ENCODE measurements around the gene B4GALNT4. TPM values are rescaled to one million over a fixed set of nuclear protein-coding genes. Genes with fewer than 3 reads are reported as not detected.
"Not testable (repeated sequence)": the region's sequence is repeated elsewhere in the genome, so short reads cannot be mapped to it uniquely, and the experiment has no call there.

Gene B4GALNT4, protein sequence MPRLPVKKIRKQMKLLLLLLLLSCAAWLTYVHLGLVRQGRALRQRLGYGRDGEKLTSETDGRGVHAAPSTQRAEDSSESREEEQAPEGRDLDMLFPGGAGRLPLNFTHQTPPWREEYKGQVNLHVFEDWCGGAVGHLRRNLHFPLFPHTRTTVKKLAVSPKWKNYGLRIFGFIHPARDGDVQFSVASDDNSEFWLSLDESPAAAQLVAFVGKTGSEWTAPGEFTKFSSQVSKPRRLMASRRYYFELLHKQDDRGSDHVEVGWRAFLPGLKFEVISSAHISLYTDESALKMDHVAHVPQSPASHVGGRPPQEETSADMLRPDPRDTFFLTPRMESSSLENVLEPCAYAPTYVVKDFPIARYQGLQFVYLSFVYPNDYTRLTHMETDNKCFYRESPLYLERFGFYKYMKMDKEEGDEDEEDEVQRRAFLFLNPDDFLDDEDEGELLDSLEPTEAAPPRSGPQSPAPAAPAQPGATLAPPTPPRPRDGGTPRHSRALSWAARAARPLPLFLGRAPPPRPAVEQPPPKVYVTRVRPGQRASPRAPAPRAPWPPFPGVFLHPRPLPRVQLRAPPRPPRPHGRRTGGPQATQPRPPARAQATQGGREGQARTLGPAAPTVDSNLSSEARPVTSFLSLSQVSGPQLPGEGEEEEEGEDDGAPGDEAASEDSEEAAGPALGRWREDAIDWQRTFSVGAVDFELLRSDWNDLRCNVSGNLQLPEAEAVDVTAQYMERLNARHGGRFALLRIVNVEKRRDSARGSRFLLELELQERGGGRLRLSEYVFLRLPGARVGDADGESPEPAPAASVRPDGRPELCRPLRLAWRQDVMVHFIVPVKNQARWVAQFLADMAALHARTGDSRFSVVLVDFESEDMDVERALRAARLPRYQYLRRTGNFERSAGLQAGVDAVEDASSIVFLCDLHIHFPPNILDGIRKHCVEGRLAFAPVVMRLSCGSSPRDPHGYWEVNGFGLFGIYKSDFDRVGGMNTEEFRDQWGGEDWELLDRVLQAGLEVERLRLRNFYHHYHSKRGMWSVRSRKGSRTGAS
- total RNA-seq (1 to 10 TPM; 1.4 to 9.1 (median 2.7) TPM), polyA plus RNA-seq (1 to 10 TPM in 2 of 3 donors, not detected in 1; 7.6 to 7.8 TPM)

DNA sequence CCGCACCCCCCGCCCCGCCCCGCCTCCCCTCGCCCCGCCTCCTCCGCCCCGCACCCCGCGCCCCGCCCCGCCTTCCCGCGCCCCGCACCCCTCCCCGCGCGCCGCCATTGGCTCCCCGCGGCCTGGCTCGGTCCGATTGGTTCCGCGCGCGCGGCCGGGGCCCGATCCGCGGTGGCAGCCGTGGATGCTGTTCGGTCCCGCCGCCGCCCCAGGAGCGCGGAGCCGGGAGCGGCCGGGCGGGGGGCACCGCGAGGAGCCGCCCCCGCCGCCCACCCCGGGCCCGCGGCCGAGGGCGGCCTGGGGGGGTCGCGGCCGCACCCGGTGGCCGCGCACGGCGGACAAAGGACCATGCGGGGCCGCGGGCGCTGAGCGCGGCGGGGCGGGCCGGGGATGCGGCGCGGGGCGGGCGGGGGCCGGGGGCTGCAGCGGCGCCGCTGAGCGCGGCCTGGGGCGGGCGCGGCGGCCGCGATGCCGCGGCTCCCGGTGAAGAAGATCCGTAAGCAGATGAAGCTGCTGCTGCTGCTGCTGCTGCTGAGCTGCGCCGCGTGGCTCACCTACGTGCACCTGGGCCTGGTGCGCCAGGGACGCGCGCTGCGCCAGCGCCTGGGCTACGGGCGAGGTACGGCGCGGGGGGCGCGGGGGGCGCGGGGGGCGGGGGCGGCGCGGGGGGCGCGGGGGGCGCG, at the start of gene B4GALNT4:
B4GALNT4 (plus strand) TSS at position 164 of the 683 bp plus-strand sequence; CDS start at position 469, 305 bp downstream.
- intact Hi-C loops (cut with DNase I), result no loop called here
- Histone ChIP-seq H3K4me1 (peaks cover 0 to 13% (median 10%) of the 10 kb centered on the region in 4 donors), H3K4me3 (peak within 1 kb of the TSS in 3 of 4 donors; percentile 31 to 47 (median 40)), H3K36me3 (no peaks in the 10 kb centered on the region), H3K27ac (peak within 1 kb of the TSS in 1 of 4 donors; percentile 31), H3K9me3 (no peaks in the 10 kb centered on the region), H3K27me3 (peaks cover 16 to 43% (median 29%) of the 10 kb centered on the region in 3 donors)
- TF ChIP-seq, protein P1, sequence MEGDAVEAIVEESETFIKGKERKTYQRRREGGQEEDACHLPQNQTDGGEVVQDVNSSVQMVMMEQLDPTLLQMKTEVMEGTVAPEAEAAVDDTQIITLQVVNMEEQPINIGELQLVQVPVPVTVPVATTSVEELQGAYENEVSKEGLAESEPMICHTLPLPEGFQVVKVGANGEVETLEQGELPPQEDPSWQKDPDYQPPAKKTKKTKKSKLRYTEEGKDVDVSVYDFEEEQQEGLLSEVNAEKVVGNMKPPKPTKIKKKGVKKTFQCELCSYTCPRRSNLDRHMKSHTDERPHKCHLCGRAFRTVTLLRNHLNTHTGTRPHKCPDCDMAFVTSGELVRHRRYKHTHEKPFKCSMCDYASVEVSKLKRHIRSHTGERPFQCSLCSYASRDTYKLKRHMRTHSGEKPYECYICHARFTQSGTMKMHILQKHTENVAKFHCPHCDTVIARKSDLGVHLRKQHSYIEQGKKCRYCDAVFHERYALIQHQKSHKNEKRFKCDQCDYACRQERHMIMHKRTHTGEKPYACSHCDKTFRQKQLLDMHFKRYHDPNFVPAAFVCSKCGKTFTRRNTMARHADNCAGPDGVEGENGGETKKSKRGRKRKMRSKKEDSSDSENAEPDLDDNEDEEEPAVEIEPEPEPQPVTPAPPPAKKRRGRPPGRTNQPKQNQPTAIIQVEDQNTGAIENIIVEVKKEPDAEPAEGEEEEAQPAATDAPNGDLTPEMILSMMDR (IDR thresholded peaks at IDR 0.05), result no peak
- no peak for TF ChIP-seq EP300 (IDR thresholded peaks at IDR 0.05)
- no peak for TF ChIP-seq POLR2AphosphoS5 (IDR thresholded peaks at IDR 0.05)
- no peak for TF ChIP-seq POLR2A (IDR thresholded peaks at IDR 0.05)
- WGBS, 2 donors, result 1% methylated on average over 112 to 117 of the region's 118 CpGs
- no peak for DNase-seq

DNA sequence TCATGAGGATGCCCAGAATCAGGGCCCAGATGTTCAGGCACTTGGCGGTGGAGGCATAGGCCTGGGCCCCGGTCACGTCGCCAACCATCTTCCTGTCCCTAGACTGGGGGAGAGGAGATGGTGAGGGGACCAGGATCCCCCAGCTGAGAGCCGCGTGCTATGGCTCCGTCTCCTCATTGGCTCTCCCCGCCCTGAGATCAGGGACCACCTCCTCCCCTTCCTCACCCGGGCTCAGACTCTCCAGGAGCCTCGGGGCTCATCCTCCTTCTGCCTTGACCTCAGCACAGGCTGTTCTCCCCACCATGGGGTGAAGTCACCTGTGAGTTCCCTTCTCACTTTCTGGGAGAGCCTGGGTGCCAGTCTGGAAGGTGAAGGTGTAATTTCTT, 49.4 kb upstream of the B4GALNT4 start:
- Histone ChIP-seq H3K27me3 (peaks cover 5 to 19% (median 11%) of the 10 kb centered on the region in 3 donors), H3K4me1 (peaks cover 0 to 43% (median 23%) of the 10 kb centered on the region in 4 donors), H3K27ac (peak overlapping the region; percentile 98 to 100 (median 100)), H3K4me3 (peak overlapping the region; percentile 74 to 96 (median 92))
- intact Hi-C loops (cut with DNase I); H3K9me3 ChIP-seq; H3K36me3 ChIP-seq: not testable (repeated sequence)
- WGBS, 2 donors, result 10 to 29% methylated on average over 10 of the region's 10 CpGs
- peak; percentile 55 for DNase-seq

DNA sequence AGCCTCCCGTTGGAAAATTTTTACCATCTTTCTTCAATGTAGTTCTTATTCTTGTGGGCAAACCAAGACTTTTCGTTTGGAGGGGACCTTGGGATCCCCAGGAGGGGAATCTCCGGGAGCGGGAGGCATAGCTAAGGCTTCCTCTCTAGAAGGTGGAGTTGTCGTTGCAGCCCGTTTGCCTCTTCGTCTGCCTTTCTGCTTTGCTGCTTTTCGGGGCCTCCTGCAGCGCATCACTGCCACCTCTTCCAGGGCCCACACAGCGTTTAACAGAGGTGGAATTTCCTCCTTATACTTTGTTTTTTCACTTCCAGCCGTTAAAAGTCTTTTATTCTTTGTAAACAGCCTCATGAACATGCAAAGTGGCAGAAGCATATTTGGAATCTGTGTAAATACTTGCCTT, 45.1 kb upstream of the B4GALNT4 start:
- H3K4me1 ChIP-seq, result peaks cover 0 to 58% (median 41%) of the 10 kb centered on the region in 4 donors
- WGBS, 2 donors, result 70 to 72% methylated on average over 11 of the region's 11 CpGs
- no peaks in the 10 kb centered on the region for H3K9me3 ChIP-seq
- no peaks in the 10 kb centered on the region for H3K36me3 ChIP-seq
- intact Hi-C loops (cut with DNase I), result no loop called here
- TF ChIP-seq POLR2A (IDR thresholded peaks at IDR 0.05) (no peak), EP300 (IDR thresholded peaks at IDR 0.05) (no peak), POLR2AphosphoS5 (IDR thresholded peaks at IDR 0.05) (no peak)
- TF ChIP-seq, protein P1 (IDR thresholded peaks at IDR 0.05), result no peak
- peak overlapping the region; percentile 87 to 95 (median 90) for H3K27ac ChIP-seq
- H3K4me3 ChIP-seq, result peak overlapping the region in 1 of 4 donors; percentile 15
- DNase-seq, result peak; percentile 63
- no peaks in the 10 kb centered on the region for H3K27me3 ChIP-seq

DNA sequence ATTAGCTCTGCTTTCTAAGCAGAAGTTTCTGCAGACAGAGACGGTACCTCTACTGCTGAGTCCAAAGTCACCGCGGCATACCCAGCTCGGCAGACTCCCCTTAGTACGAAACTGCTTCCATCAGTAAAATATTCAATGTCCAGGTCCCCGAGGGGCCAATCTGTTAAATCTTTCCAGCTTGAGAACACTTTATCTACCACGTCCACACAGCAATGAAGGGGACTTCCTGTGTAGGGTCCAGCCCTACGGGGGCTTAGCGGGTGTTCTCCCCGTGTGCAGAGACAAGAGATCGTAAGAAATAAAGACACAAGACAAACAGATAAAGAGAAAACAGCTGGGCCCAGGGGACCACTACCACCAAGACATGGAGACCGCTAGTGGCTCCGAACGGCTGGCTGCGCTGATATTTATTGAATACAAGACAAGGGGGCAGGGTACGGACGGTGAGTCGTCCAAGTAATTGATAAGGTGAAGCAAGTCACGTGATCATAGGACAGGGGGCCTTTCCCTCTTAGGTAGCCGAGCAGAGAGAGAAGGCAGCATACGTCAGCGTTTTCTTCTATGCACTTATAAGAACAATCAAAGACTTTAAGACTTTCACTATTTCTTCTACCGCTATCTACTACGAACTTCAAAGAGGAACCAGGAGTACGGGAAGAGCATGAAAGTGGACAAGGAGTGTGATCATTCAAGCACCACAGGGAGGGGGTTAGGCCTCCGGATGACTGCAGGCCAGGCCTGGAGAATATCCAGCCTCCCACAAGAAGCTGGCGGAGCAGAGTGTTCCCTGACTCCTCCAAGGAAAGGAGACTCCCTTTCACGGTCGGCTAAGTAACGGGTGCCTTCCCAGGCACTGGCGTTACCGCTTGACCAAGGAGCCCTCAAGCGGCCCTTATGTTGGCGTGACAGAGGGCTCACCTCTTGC, 44.4 kb upstream of the B4GALNT4 start:
- H3K9me3 ChIP-seq; H3K36me3 ChIP-seq; intact Hi-C loops (cut with DNase I); H3K27me3 ChIP-seq: not testable (repeated sequence)
- DNase-seq, result peak; percentile 93
- peak overlapping the region; percentile 87 to 95 (median 90) for H3K27ac ChIP-seq
- peaks cover 0 to 58% (median 41%) of the 10 kb centered on the region in 4 donors for H3K4me1 ChIP-seq
- WGBS, 2 donors, result 70 to 71% methylated on average over 28 to 30 of the region's 34 CpGs
- H3K4me3 ChIP-seq, result peak overlapping the region in 1 of 4 donors; percentile 15
- peak in 2 of 4 donors; percentile 9 to 71 for TF ChIP-seq POLR2AphosphoS5 (IDR thresholded peaks at IDR 0.05)
